Colonic mucosa (tissue), 4 donors: Measurements from ENCODE around the gene BTRC. TPM values are rescaled to one million over a fixed set of nuclear protein-coding genes. Genes with fewer than 3 reads are reported as not detected.
"Not testable (repeated sequence)": the region's sequence is repeated elsewhere in the genome, so short reads cannot be mapped to it uniquely, and the experiment has no call there.

Source experiments
- DNase-seq: peaks from one replicate; pipeline ENCODE4 v3.0.0-alpha.2; 2020
- H3K27ac ChIP-seq: fragments of 200-600 bp; one replicate; pipeline ENCODE4 v1.8.0; 2021
- H3K27me3 ChIP-seq: fragments of 200-600 bp; one replicate; pipeline ENCODE4 v1.8.0; 2021
- H3K36me3 ChIP-seq: fragments of 200-600 bp; one replicate; pipeline ENCODE4 v1.8.0; 2021
- H3K4me1 ChIP-seq: fragments of 200-600 bp; one replicate; pipeline ENCODE4 v1.8.0; 2021; ENCODE audit warnings: mild to moderate bottlenecking
- H3K4me3 ChIP-seq: fragments of 200-600 bp; one replicate; pipeline ENCODE4 v1.8.0; 2021
- H3K9ac ChIP-seq, 2 donors: one replicate each; pipeline ENCODE4 v1.7.0; 2013; ENCODE audit warnings: control low read depth in 2 of 2, low read depth in 2 of 2, low read length in 2 of 2
- H3K9me3 ChIP-seq: fragments of 200-600 bp; one replicate; pipeline ENCODE4 v1.8.0; 2021
- intact Hi-C: fragments of 100-400 bp; cut with DNase I; formaldehyde crosslinking; loops from one replicate; pipeline ENCODE4 v1.14.1; 2022
- total RNA-seq, 2 donors: library from RNA; stranded (reverse); fragmentation: NEBNext Ultra II Directional in 1 of 2; extraction: Animal tissue kit (Norgen Biotek cat#: 25700) in 1 of 2; gene quantifications; one replicate each; pipeline ENCODE4 v1.2.1, GENCODE V29; 2021
- TF ChIP-seq, protein P1 (sequence below): fragments of 200-600 bp; IDR thresholded peaks from one replicate; pipeline ENCODE4 v1.8.0; 2022; ENCODE audit warnings: antibody characterized with exemption, mild to moderate bottlenecking
- donor health status: healthy.
- donor health status: DM: no; HTN: no; CAD: no.
- donor health status: DM: no; HTN: no; CAD: no.

The BTRC gene
- total RNA-seq, 2 donors from 2014 or later = 9.9 to 10.5 TPM

DNA sequence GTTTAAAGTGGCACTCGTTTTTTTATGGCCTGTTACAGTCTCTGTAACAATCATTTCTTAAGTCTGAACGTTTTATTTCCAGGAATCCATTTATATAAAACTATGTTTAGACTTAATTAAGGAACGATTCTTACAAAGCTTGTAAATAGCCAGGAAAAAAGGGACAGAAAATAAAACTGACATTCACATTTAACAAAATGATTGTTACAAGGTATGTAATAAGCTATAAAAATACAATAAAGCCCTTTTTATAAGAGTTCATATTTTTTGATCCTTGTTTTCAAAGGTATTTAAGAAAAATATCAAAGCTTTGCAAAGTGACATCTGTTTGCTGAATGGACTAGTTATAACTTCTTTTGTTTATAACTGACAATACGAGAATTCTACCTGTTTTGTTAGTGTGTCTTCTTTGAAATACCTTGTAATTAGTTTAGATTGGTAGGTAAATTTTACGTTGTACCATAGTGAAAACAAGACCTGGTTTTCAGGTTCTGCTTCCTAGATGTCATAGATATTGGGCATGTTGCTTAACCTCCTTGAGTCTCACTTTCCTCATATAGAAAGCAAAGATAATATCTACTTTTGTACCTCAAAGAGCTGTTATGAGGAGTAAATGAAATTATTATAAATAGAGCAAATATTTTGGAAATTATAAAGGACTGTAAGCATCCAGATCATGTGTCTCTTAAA, 25.8 kb downstream of the BTRC start:
- Histone ChIP-seq H3K27ac (no peak overlapping the region), H3K9me3 (no peaks in the 10 kb centered on the region), H3K36me3 (no peaks in the 10 kb centered on the region), H3K4me1 (no peaks in the 10 kb centered on the region), H3K27me3 (no peaks in the 10 kb centered on the region), H3K9ac (no peak overlapping the region), H3K4me3 (no peak overlapping the region)
- TF ChIP-seq, protein P1, sequence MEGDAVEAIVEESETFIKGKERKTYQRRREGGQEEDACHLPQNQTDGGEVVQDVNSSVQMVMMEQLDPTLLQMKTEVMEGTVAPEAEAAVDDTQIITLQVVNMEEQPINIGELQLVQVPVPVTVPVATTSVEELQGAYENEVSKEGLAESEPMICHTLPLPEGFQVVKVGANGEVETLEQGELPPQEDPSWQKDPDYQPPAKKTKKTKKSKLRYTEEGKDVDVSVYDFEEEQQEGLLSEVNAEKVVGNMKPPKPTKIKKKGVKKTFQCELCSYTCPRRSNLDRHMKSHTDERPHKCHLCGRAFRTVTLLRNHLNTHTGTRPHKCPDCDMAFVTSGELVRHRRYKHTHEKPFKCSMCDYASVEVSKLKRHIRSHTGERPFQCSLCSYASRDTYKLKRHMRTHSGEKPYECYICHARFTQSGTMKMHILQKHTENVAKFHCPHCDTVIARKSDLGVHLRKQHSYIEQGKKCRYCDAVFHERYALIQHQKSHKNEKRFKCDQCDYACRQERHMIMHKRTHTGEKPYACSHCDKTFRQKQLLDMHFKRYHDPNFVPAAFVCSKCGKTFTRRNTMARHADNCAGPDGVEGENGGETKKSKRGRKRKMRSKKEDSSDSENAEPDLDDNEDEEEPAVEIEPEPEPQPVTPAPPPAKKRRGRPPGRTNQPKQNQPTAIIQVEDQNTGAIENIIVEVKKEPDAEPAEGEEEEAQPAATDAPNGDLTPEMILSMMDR = no peak
- DNase-seq = no peak
- intact Hi-C loops = no loop called here

GRCh38 chr10:101380353-101381017, 26.5 kb downstream of the BTRC start:
- intact Hi-C loops = no loop called here
- no peak overlapping the region for H3K4me3 ChIP-seq
- no peak overlapping the region for H3K27ac ChIP-seq
- no peaks in the 10 kb centered on the region for H3K36me3 ChIP-seq
- no peaks in the 10 kb centered on the region for H3K4me1 ChIP-seq
- no peak overlapping the region for H3K9ac ChIP-seq
- no peaks in the 10 kb centered on the region for H3K9me3 ChIP-seq
- DNase-seq = no peak
- H3K27me3 ChIP-seq = no peaks in the 10 kb centered on the region
- TF ChIP-seq, protein P1 = no peak

GRCh38 chr10:101385866-101386658, 32.1 kb downstream of the BTRC start:
- Histone ChIP-seq H3K36me3 (no peaks in the 10 kb centered on the region), H3K9me3 (no peaks in the 10 kb centered on the region), H3K4me3 (no peak overlapping the region), H3K27ac (no peak overlapping the region), H3K9ac (no peak overlapping the region), H3K27me3 (no peaks in the 10 kb centered on the region), H3K4me1 (no peaks in the 10 kb centered on the region)
- TF ChIP-seq, protein P1 = no peak
- DNase-seq = no peak
- intact Hi-C loops = no loop called here

- Histone ChIP-seq H3K4me1 (no peaks in the 10 kb centered on the region), H3K36me3 (no peaks in the 10 kb centered on the region), H3K9me3 (no peaks in the 10 kb centered on the region), H3K27me3 (no peaks in the 10 kb centered on the region), H3K27ac (no peak overlapping the region), H3K4me3 (no peak overlapping the region), H3K9ac (no peak overlapping the region)
- no peak for DNase-seq
- intact Hi-C loops = no loop called here
- TF ChIP-seq, protein P1 = no peak
These were observed 32.8 kb downstream of the BTRC start for GRCh38 chr10:101386659-101387259.

DNA sequence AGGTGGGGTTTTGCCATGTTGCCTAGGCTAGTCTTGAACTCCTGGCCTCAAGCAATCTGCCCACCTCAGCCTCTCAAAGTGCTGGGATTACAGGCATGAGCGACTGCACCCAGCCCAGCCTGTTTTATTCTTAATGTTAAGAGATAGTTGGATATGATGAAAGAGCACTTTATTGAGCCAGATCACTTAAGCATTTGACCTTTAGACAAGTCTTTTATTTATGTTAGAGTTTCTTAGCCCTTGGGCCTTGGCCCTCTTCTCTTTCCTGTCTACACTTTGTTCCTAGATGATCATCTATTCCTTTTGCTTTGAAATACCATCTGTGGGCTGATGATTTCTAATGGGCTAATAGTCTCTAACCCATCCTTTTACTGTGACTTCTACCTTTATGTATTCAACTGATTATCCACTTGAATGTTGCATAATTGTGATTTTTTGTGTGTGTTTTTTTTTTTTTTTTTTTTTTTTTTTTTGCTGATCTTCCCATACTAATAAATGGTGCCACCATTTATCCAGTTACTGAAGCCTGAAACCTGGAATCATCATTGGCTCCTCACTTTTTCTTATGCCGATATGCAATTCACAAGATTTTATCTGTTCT, 34.8 kb downstream of the BTRC start:
- Histone ChIP-seq H3K9ac (no peak overlapping the region), H3K4me1 (no peaks in the 10 kb centered on the region), H3K4me3 (no peak overlapping the region), H3K27me3 (no peaks in the 10 kb centered on the region), H3K9me3 (no peaks in the 10 kb centered on the region), H3K36me3 (no peaks in the 10 kb centered on the region), H3K27ac (no peak overlapping the region)
- no peak for DNase-seq
- TF ChIP-seq, protein P1 = no peak
- intact Hi-C loops = no loop called here

DNA sequence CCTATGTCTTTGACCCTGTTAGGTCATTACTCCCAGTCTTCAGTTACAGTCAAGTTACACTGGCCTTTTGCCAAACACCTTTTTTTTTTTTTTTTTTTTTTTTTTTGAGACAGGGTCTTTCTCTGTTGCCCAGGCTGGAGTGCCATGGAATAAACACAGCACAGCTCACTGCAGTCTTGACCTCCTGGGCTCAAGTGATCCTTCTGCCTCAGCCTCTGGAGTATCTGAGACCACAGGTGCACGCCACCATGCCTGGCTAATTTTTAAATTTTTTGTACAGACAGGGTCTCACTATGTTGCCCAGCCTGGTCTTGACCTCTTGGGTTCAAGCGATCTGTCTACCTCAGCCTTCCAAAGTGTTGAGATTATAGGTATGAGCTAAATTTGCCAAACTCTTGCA, 35.6 kb downstream of the BTRC start:
- H3K9me3 ChIP-seq, H3K36me3 ChIP-seq, H3K27me3 ChIP-seq, H3K4me1 ChIP-seq, H3K4me3 ChIP-seq, intact Hi-C loops, DNase-seq, H3K27ac ChIP-seq, H3K9ac ChIP-seq: not testable (repeated sequence)
